ENCODE measurements around the gene INPP5J. TPM values are rescaled to one million over a fixed set of nuclear protein-coding genes. Genes with fewer than 3 reads are reported as not detected.

The INPP5J gene
- total RNA-seq, 1 experiment from 2014 or later, result 4.6 TPM

DNA sequence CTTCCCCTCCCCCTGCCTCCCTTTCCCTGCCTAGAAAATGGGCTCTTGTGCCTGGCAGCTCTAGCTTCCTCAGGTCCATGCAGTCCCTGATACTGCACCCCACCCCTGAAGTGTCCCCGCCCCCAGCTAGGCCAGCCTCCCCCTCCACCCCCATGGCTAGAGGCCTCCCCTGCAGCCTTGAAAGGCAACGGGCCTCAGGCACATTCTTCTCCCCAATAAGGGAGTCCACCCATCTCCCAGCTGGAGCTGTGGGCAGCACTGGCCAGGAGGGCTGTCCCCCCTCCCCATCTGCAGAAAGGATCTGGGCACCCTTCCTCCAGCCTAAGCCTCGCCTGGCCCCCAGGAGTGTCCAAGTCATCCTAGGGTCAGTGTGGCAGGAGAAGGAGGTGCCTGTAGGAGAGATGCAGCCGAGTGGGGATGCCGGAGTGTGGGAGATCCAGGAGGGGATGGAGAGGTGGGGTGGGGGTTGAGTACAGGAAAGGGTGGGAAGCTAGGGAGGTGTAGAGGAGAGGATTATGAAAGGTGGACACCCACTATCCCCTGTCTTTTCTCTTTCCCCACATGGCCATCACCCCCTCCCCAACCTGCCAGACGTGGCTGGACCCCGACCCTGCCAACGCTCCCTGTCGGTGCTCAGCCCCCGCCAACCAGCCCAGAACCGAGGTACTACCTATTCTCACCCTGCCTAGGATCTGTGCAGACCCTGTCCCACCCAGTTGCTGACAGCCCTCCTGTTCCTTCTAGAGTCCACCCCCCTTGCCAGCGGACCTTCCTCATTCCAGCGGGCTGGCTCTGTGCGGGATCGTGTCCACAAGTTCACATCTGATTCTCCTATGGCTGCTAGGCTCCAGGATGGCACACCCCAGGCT, 32.3 kb upstream of the INPP5J start:
- Histone ChIP-seq H3K4me1 (ENCODE audit: insufficient read depth, low read length, poor library complexity, severe bottlenecking) (peaks cover 4% of the 10 kb centered on the region), H3K27ac (ENCODE audit: low read depth, low read length, poor library complexity, severe bottlenecking) (no peak overlapping the region), H3K36me3 (ENCODE audit: insufficient read depth, low read length, poor library complexity, severe bottlenecking) (peaks cover 3% of the 10 kb centered on the region), H3K9me3 (ENCODE audit: low read depth, low read length, poor library complexity, severe bottlenecking) (no peaks in the 10 kb centered on the region), H3K27me3 (replicated peaks; ENCODE audit: insufficient read depth, low read depth, low read length, poor library complexity) (no peaks in the 10 kb centered on the region), H3K4me3 (ENCODE audit: low read depth, low read length, poor library complexity, severe bottlenecking) (no peak overlapping the region)
- CTCF ChIA-PET, result no interaction called here
- TF ChIP-seq, protein P1, sequence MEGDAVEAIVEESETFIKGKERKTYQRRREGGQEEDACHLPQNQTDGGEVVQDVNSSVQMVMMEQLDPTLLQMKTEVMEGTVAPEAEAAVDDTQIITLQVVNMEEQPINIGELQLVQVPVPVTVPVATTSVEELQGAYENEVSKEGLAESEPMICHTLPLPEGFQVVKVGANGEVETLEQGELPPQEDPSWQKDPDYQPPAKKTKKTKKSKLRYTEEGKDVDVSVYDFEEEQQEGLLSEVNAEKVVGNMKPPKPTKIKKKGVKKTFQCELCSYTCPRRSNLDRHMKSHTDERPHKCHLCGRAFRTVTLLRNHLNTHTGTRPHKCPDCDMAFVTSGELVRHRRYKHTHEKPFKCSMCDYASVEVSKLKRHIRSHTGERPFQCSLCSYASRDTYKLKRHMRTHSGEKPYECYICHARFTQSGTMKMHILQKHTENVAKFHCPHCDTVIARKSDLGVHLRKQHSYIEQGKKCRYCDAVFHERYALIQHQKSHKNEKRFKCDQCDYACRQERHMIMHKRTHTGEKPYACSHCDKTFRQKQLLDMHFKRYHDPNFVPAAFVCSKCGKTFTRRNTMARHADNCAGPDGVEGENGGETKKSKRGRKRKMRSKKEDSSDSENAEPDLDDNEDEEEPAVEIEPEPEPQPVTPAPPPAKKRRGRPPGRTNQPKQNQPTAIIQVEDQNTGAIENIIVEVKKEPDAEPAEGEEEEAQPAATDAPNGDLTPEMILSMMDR (conservative IDR thresholded peaks at IDR 0.05; ENCODE audit: low read depth, low read length), result no peak
- no peak for TF ChIP-seq EZH2 (IDR thresholded peaks at IDR 0.05; ENCODE audit: borderline replicate concordance, low read depth, low read length, poor library complexity, severe bottlenecking)
- intact Hi-C loops (cut with micrococcal nuclease; ENCODE audit: unreplicated experiment), result no loop called here
- BruUV-seq (replicated peaks), result no TSS peak
- POLR2A ChIA-PET (ENCODE audit: low non-redundant PET), result no interaction called here
- no peak for DNase-seq (ENCODE audit: low spot score)

DNA sequence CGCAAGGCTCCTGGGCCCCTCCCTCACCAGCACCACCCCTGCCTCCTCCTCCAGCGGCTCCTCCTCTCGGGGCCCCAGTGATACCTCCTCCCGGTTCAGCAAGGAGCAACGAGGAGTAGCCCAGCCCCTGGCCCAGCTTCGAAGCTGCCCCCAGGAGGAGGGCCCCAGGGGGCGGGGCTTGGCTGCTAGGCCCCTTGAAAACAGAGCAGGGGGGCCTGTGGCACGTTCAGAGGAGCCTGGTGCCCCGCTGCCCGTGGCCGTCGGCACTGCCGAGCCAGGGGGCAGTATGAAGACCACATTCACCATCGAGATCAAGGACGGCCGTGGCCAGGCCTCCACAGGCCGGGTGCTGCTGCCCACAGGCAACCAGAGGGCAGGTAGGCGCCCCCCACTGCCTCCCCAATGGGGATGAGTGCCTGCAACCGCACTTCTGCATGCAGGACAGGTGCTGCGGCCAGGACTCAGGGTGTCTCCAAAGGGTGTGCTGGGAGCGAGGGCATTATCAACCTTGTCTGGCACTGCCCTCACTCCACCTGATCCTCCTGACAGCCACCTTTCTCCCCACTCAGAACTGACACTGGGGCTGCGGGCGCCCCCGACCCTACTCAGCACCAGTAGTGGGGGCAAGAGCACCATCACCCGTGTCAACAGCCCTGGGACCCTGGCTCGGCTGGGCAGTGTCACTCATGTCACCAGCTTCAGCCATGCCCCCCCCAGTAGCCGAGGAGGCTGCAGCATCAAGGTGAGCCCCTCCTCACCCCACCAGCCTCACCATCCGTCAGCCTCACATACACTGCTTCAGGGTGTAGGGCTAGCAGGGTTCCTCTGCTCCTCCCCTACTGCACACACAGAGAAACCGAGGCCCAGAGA, 31.4 kb upstream of the INPP5J start:
- peaks cover 3% of the 10 kb centered on the region for H3K36me3 ChIP-seq (ENCODE audit: insufficient read depth, low read length, poor library complexity, severe bottlenecking)
- ChIA-PET CTCF (no interaction called here), POLR2A (ENCODE audit: low non-redundant PET) (interaction anchor here (0.6 kb wide), 1 partner anchor 133 kb away, joined by 3 read pairs; no protein-coding TSS in a partner anchor)
- no peaks in the 10 kb centered on the region for H3K4me1 ChIP-seq (ENCODE audit: insufficient read depth, low read length, poor library complexity, severe bottlenecking)
- no peaks in the 10 kb centered on the region for H3K9me3 ChIP-seq (ENCODE audit: low read depth, low read length, poor library complexity, severe bottlenecking)
- DNase-seq (ENCODE audit: low spot score), result no peak
- no peak overlapping the region for H3K27ac ChIP-seq (ENCODE audit: low read depth, low read length, poor library complexity, severe bottlenecking)
- intact Hi-C loops (cut with micrococcal nuclease; ENCODE audit: unreplicated experiment), result no loop called here
- TF ChIP-seq, protein P1 (conservative IDR thresholded peaks at IDR 0.05; ENCODE audit: low read depth, low read length), result no peak
- no peak for TF ChIP-seq EZH2 (IDR thresholded peaks at IDR 0.05; ENCODE audit: borderline replicate concordance, low read depth, low read length, poor library complexity, severe bottlenecking)
- BruUV-seq (replicated peaks), result no TSS peak
- H3K4me3 ChIP-seq (ENCODE audit: low read depth, low read length, poor library complexity, severe bottlenecking), result no peak overlapping the region
- no peaks in the 10 kb centered on the region for H3K27me3 ChIP-seq (replicated peaks; ENCODE audit: insufficient read depth, low read depth, low read length, poor library complexity)

DNA sequence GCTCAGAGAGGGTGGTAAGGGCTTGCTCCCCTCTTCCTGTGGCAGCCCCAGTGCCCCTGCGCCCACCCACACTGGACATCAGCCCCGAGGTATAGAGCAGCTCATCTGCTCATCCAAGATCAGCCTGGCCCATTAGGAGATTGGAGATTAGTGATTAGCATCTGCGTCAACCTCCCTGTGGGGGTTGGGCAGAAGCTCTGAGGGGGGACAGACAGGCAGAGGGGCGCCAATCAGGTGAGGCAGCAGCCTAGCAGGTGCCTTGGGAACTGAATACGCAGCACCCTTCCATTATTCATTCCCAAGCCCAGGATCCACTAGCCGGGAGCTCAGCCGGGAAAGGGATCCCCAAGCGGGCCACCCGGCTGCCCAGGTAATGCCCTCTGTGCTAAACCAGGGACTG, 30.6 kb upstream of the INPP5J start:
- ChIA-PET POLR2A (ENCODE audit: low non-redundant PET) (interaction anchor here (0.6 kb wide), 1 partner anchor 132 kb away, joined by 3 read pairs; no protein-coding TSS in a partner anchor), CTCF (no interaction called here)

More for the DNA sequence above, 30.6 kb upstream of the INPP5J start:
- no peak for DNase-seq (ENCODE audit: low spot score)
- intact Hi-C loops (cut with micrococcal nuclease; ENCODE audit: unreplicated experiment), result no loop called here
- Histone ChIP-seq H3K27me3 (replicated peaks; ENCODE audit: insufficient read depth, low read depth, low read length, poor library complexity) (no peaks in the 10 kb centered on the region), H3K4me1 (ENCODE audit: insufficient read depth, low read length, poor library complexity, severe bottlenecking) (no peaks in the 10 kb centered on the region), H3K36me3 (ENCODE audit: insufficient read depth, low read length, poor library complexity, severe bottlenecking) (peaks cover 6% of the 10 kb centered on the region), H3K9me3 (ENCODE audit: low read depth, low read length, poor library complexity, severe bottlenecking) (no peaks in the 10 kb centered on the region), H3K4me3 (ENCODE audit: low read depth, low read length, poor library complexity, severe bottlenecking) (no peak overlapping the region), H3K27ac (ENCODE audit: low read depth, low read length, poor library complexity, severe bottlenecking) (no peak overlapping the region)
- TF ChIP-seq, protein P1 (conservative IDR thresholded peaks at IDR 0.05; ENCODE audit: low read depth, low read length), result no peak
- TF ChIP-seq EZH2 (IDR thresholded peaks at IDR 0.05; ENCODE audit: borderline replicate concordance, low read depth, low read length, poor library complexity, severe bottlenecking), result no peak
- BruUV-seq (replicated peaks), result no TSS peak

Measured in A673 (cell line).